NK-92 treated with Interleukin-12 subunit alpha and Interleukin-12 subunit beta, amount 100 ng/mL, for 24 hours (cell line): Measurements from ENCODE around the gene FHOD3.

Experiments
- DNase-seq: peaks from one replicate; lab custom pipeline; 2025; lab: John Stamatoyannopoulos, UW

FHOD3 gene

DNA sequence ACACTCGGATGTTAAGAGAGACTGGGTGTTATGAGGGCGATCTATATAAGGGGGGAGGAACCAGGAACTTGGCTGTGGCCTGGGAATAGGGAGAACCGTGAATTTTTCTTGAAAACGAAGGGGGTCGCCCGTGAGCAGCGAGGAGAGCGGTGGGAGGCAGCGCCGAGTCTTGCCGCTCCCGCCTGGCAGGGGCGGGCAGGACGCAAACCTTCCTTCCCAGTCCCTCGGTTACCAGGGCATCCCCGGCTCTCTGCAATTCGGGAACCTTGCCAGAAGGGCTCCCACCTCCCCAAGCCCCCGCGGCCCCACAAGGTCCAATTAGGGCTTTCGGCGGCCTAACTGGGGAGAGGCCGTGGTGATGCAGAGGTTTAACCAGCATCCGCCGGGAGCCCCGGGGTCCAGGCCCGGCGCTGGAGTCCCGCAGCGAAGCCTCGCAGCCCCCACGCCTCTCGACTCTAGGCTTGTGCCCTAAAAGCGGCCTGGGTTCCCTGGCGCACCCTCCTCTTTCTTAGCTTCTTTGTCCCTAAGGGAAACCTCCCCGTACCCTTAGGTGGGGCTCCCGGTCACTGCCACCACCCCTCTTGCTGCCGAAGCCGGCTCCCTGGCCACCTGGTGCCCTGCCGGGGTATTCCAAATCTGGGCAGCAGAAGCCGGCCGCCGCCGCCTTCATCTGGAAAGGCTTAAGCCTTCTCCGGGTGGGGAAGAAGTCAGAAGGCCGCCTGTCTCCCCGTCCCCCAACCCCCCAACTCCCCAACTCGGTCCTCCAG is 680 bp upstream of the FHOD3 start:
- DNase-seq = no peak

DNA sequence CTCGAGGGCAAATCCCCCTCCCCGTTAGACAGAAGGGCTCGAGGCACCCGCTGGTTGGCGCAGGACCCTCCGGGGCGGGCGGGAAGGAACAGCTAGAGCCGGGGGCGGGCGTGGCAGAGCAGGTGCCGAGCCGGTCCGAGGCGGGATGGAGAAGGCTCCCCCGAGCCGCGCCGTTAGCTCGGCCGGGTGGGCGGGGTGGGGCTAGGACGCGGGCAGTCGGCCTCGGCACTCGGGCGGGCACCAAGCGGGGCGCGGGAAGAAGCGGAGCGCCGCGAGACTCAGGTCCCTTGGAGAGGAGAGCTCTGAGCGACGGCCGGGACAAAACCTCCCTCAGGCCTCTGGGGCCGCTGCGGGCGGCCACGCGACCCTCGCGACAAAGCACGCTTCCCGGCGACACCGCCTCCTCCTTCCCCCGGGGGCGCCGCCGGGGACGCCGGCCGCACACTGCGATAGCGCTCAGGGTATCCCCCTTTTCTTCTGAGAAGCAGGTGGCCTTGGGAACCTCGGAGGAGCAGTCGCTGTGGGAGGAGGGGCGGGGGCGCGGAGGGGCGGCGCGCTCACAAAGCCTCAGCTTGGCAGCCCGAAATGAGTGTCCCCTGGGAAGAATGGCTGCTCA is 721 bp downstream of the FHOD3 start:
- DNase-seq = no peak

DNA sequence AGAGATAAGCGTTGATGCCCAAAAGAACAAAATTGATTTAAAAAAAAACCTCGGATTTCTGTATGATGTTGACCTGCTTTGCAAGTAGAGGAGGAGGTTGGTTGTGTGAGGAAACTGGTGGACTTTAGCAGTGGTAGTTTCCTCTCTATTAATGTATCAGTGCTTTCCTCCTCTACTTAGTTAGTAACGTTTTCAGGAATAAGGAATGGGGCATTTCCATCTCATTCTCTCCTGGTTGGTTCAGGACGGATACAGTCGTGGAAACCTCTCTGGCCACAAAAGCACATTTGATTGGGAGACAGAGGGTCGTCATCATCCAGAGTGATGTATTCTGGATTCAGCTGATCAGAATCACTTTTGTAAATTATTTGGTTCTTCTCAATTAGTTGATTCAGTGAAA is 1.5 kb downstream of the FHOD3 start:
- DNase-seq = no peak

DNA sequence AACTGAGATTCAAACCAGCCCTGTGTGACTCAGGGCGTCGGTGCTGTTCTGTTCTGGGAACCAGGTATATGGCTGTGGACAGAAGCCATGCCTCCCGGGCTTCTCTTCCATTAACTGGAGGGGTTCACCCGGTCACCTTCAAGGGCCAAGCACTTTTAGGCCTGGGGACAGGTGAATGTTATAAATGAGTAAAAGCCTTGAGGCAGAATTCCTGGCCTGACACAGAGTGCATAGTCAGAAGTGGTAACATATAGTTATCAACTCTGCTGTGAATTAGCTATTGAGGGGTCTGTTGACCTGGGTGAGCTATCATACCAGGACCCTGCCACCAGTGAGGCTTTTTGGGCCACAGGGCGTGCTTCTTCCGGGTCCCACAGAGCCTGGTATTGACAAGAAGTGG is 2.7 kb downstream of the FHOD3 start:
- DNase-seq = no peak

DNA sequence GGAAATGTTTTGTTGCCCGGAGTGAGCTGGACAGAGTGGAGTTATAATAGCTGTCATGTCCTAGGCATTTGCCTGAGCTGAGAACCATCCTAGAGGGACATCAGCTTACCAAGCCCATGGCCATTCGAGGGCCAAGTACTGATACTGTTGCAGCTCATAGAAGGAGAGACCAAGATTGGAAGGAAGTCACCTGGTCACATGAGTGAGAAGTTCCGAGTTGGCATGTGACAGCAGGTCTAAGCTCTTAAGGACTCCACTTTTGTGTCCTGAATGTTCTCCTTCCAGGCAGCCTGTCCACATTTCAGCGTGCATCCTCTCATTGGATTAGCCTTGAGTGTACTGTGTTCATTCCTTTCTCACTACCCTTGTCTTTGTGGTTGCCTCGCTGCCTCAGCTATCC is 4.4 kb downstream of the FHOD3 start:
- DNase-seq = no peak

DNA sequence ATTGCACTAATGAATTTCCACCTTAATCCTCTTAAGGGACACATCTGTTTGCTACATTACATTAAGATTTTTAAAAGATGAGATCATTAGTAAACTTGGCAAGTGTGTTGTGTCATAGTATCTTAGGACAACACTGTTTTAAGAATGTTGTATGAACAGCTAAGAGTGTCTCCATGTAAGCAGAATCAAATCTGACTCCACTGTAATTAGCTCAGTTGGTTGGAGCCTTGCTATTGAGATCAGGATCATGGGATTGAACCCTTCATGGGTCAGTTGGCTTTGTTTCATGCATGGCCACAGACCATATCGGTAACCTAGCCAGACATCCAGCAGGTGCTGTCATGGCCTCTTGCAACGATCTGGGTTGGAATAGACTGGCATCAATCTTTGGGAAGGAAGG is 5.2 kb downstream of the FHOD3 start:
- DNase-seq = no peak

DNA sequence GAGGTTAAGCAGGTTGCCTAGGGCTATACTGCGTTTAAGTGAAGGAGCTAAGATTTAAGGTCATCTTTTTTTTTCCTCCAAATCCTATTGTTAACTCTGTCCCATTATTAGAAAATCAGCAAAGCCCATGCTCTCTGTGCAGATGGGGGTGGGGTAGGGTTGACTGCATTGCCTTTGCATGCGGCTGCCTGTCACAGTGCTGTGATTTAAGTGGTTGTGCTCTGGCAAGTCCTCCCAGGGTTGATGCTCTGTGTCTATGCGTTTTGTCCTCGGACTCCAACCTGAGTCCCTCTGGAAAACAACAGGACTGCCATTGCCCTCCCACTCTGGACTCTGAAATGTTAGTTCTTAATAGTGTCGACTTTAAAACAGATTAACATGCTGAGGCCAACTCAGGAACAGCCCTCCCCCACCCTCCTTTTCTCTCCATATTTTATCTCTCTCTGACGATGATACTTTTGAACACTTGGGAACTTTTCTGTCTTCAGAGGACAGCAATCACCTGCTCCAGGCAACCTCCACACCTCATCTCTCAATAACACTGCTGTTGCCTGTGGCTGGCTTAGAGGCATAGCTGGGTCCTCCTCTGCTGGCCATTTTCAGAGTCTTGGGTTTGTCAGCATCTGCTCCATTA is 5.8 kb downstream of the FHOD3 start:
- no peak for DNase-seq

DNA sequence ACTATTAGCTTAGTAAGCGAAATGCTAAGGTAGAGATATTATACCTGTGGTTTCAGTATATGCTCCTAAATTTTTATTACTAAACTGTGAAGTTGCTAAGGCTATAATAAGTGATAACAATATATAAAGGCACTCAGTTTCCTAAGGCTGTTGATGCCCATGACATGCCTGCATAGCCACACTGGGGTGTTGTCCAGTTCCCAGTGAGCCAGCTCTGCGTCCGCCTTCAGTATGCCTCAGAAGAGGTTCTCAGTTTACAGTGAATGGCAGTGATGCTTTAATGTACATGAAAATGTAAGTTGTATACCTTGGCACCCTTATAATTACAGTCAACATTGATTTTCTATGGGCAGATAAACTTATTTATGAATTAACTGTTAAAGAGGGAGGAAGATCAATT is 7.2 kb downstream of the FHOD3 start:
- DNase-seq = no peak

DNA sequence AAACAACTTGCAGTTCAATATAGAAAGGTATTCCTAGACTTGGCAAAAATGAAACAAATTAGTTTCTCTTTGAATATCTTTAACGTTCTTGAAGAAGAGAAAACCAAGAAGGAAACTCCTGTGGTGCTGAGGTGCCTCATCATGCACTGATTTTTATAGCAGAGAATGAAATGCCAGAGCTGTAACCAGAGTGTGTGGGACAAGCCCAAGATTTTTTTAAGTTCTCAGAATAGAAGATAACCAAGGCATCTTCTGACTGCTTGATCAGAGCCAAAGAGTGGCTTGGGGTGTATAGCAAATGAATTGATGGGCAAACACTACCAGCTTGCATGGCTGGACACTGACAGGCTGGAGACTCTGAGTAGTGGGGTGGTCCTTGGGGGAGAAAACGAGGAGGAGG is 7.9 kb downstream of the FHOD3 start:
- DNase-seq = no peak

DNA sequence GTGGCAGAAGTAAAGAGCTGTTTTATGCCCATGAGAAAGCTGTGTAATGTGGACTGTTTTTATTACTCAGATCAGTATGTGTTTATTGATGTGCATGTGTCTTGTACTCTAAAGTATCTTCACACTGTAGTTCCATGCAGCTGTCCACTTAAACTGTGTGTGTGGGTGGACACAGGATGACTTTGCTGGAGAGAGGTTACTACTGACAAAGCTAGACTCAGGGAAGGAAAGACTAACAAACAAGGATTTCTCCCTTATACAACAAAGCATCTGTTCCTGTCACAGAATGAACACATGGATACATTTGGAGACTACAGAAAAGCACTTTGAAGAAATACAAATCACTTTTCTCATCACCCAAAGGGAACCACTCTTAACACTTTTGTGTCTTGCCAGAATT is 10.0 kb downstream of the FHOD3 start:
- no peak for DNase-seq

DNA sequence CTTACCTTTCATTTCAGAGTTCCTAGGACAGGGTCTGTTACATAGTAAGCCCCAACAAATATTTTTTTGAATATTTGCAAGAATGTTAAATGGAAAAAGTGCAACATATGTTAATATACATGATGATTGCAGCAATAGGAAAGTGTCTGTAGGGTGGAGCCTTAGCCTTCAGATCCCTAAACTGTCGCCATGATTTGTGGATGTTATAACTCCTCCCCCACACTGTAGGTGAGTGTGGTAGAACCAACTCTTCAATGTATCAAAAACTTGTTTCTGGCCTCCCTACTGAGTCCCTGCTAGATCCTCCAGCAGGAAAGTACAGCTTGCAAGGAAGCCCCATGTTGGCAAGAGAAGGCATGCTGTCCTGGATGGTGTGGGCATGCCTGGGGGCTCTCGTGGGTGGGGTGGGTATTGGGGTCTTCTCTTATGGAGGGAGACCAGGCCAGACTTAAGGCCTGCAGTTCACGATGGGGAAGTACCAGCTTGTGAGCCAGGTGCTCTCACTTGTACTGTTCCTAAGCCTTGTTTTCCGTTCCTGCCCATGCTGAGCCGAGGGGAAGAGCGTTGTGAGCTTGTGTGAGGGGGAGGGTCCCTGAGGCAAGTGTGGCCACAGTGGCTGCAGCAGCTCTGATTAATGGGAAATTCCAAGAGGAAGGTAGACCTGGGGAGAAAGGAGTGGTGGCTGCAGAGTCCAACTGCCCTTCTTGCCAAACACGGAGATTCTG is 11.4 kb downstream of the FHOD3 start:
- no peak for DNase-seq

DNA sequence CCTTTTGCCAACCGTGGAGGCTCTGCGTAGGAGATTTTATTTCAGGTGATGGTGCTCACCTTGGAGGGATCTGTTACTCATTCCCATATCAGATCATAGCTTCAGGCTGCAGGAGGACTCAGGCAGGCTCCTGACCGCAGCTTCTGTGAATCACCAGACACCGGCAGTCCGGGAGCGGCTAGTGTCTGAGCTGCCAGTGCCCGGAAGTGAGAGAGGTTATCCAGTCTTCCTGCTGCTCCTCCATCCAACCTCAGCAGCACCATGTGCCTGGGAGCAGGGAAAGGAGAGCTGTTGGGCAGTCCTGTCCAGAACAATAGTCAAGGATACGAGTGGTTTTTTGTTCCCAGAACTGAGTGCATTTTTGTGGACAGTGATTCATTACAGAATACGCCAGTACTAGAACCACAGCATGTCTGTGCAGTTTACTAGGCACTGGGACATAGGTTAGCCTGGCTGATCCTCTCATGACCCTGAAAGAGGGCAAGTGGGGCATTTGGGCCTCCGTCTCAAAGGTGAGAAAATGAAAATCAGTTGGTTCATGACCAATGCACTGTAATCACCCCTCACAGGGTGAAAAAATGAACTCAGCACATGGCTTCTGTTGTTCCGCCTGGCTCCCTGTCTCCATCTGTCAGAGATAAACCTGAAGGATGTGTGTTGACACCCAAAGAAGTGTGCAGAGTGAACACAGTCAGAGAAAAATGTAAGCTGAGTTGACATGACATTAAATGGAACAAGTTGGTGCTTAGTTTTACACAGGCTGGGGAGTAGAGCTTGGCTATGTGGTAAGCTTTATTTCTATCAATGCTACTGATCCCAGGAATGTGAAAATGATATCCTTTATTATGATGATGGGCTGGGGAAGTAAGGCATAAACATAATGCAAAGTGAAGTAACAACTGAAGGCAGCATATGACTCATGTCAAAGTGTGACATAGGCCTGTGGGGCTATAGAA is 12.2 kb downstream of the FHOD3 start:
- no peak for DNase-seq

DNA sequence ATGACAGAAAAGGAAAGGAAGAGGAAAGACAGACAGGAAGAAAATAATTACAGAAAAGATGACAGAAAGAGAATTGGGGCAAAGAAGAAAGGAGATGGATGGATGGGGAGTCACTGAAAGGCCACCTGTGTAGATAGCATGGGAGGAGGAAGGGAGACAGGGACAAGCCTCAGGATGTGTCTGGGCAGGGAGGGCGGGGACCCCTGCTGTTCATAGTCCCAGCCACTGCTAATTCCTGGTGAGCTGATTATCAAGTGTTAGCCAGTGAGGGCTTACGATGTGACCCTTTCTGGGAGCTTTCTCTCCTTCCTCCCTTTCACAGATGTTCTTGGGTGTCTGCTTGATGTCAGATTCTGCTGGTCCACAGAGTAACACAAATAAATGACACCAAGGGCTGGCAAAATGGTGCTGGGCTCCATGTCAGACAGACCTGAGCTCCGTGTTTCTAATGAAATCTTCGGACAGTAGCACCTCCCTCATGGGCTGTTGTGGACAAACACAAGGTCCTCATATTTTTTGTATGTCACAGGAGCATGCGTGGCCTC is 13.6 kb downstream of the FHOD3 start:
- DNase-seq = no peak

DNA sequence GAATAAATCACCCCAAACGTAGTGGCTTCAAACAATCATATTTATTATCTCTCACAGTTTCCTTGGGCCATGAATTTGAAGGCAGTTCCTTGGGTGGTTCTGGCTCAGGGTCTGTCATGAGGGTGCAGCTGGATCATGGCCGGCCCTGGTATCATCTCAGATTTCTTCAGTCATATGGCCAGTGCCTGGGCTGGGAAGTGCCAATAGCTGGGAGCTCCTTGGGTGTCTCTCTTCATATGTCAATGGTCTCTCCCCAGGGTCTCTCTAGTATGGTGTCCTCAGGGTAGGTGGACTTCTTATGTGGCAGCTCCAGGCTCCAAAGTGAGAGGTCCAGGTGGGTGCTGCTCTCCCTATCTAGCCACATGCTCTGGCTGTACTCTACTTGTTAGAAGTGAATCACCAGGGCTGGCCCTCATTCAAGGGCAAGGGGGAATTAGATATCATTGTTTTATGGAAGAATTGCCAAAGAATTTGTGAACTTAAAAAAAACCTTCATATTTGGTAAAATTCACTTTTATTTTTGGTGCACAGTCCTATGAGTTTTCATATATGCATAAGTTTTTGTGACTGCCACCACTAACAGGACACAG is 15.4 kb downstream of the FHOD3 start:
- DNase-seq = no peak

DNA sequence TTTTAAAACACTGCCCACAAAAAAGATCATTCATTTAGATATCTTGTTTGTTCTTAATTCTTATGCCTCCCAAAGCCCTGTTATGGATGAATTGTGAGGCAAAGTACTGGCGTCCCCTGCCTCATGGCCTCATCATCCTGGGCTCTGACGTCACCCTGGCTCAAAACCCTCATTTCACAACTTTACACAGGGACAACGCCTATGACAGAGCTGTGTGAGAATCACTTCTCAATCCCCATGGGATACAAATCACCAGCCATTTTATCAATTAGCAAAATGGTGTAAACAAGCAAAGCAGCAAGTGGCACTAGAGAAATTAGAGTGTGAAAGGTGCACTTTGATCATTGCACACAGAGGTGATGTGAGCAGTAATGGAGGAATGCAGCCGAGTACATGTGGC is 16.6 kb downstream of the FHOD3 start:
- DNase-seq = no peak

DNA sequence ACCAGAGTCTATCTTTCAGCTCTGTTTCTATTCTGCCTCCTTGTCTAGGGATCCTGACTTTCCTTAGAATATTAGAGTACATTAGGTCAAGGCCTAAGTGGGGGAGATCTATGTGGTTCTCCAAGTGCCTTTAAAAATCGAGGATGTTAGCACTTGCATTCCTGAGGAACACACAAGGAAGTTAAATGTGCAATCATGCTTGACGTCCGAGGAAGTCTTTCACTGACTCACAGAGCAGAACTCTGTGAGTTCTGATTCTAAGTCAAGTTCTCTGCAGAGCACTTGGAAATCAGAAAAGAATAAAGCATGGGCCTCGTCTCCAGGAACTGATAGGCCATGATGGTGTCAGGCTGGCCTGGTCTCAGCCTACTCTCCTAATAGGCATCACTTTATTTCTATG is 17.2 kb downstream of the FHOD3 start:
- DNase-seq = no peak

DNA sequence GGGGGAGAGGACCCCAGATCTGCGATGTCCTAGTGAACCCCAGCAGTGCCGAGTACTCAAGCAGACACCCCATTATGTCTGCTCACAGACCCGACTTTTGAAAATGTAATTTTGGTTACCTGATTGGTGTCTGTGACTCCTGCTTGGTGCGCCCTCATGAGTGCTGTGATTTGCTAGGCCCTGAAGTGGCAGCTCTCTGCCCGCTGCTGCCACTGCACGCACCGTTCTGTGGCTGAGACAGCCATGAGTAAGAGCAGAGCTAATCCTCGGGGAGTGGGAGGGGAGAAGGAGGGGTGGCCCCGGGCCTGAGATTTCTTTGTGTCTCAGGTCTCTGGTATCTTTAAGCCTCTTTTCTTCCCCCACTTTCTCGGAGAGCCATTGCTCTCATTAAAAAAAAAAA is 18.2 kb downstream of the FHOD3 start:
- DNase-seq = no peak

DNA sequence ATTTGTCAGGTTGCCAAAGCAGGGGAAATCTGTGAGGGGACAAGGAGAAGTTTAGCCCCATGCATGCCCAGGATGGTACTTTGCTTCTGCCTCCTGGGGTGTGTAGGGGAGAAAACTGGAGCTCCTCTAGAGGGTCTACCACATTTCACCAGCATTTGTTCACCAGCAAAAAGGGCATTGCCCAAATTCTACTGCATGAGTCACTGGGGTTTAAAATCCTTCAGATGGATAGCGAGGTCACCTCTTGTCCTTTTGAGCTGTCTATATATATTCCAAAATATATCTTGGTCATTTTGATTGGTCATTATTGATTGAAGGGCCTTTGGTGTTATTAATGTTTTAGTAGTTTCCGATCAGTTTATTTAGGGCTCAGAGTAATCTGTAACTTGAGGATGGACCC is 18.7 kb downstream of the FHOD3 start:
- no peak for DNase-seq

DNA sequence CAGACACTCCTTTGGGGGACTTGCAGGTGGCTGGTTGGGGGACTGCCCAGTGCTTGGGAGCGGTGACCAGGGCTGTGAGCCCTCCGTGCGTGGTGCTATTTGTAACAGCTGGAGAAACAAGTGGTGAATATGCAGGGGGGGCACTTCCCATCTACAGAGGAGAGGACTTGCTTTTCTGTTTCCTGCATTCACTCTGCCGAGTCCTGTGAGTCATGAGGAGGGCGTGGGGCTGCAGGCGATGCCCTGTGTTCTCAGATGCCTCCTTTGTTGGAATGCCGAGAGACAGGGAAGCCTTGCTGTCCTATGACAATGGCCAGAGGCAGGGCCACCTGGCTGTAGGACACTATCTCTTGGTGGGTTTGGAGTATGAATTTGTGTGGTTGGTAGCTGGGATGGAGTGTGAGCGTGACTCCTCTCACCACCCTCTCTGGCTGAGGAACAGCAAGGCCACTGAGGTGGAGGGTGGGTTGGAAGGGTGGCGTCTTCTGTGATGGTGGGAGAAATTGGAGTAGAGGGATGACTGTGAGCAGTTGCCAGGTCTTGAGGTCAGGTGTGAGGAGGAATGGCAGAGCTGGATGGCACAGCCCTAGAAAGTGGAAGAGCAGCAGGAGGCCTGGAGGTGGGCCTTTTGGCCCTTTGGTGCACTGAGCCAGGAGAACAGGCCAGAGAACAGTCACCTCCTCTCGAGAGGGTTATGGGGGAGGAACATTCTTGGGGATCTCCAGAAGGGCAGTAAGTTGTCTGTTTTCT is 24.3 kb downstream of the FHOD3 start:
- DNase-seq = no peak

DNA sequence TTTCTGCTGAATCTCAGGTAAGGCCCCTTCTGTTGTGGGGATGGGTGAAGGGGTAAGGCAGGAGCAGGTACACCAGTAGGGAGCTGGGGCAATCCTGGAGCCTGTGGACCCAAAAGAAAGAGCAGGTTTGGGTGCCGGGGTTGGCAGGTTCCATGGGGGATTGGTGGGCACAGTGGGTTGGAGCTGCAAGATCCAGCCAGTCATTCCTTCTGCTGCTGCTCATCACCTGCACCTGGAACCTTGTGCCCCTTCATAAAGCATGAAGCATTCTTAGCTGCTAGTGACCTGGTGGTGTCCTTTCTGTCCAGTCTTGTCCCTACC is 24.9 kb downstream of the FHOD3 start:
- no peak for DNase-seq

DNA sequence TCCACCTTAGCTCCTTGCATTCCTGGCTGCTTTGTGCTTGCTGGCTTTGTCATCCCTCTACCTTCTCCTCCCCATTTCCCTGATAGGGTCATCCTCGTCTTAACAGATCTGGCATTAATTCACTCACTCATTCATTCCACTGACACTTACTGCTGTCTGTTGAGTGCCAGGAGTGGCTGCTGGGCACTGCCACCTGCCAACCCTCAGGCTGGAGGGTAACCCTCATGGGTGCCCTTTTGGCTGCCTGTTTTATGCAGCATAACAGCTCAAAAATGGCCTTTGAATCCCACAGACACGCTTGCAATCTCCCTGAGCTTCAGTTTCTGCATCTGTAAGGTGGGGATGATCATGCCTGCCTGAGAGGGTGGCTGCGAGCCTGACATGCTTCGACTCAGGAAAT is 25.2 kb downstream of the FHOD3 start:
- no peak for DNase-seq
